OCI-M2 (cell line): ENCODE results near the gene PIK3CB.
"Not testable (repeated sequence)": the region's sequence is repeated elsewhere in the genome, so short reads cannot be mapped to it uniquely, and the experiment has no call there.

ENCODE experiments used
- DNase-seq: peaks from one replicate; lab custom pipeline; 2025; ENCODE audit not compliant: unreplicated experiment; lab: John Stamatoyannopoulos, UW

Gene PIK3CB

GRCh38 chr3:138806376-138807080 is 28.2 kb downstream of the PIK3CB start:
- DNase-seq: no peak

GRCh38 chr3:138803006-138803653 is 31.6 kb downstream of the PIK3CB start:
- DNase-seq: no peak

- DNase-seq: not testable (repeated sequence)
Observed at GRCh38 chr3:138802223-138802622, 32.5 kb downstream of the PIK3CB start.

GRCh38 chr3:138801792-138802191 is 32.9 kb downstream of the PIK3CB start:
- no peak for DNase-seq

GRCh38 chr3:138800248-138800647 is 34.5 kb downstream of the PIK3CB start:
- DNase-seq: no peak

- DNase-seq: no peak
Observed at GRCh38 chr3:138799822-138800221, 34.9 kb downstream of the PIK3CB start.

GRCh38 chr3:138797508-138798038 is 37.2 kb downstream of the PIK3CB start:
- DNase-seq: no peak

GRCh38 chr3:138796761-138797160 is 38.0 kb downstream of the PIK3CB start:
- no peak for DNase-seq

- no peak for DNase-seq
Observed at GRCh38 chr3:138786788-138787271, 47.9 kb downstream of the PIK3CB start.

- DNase-seq: no peak
Observed at GRCh38 chr3:138785951-138786350, 48.8 kb downstream of the PIK3CB start.

GRCh38 chr3:138785362-138785857 is 49.3 kb downstream of the PIK3CB start:
- not testable (repeated sequence) for DNase-seq

- no peak for DNase-seq
Observed at GRCh38 chr3:138782755-138783154, 52.0 kb downstream of the PIK3CB start.

GRCh38 chr3:138781012-138781470 is 53.7 kb downstream of the PIK3CB start:
- DNase-seq: no peak

GRCh38 chr3:138778643-138779042 is 56.1 kb downstream of the PIK3CB start:
- no peak for DNase-seq

- no peak for DNase-seq
Observed at GRCh38 chr3:138776961-138777360, 57.8 kb downstream of the PIK3CB start.

- no peak for DNase-seq
Observed at GRCh38 chr3:138775254-138775595, 59.5 kb downstream of the PIK3CB start.

GRCh38 chr3:138774529-138775253 is 60.0 kb downstream of the PIK3CB start:
- DNase-seq: no peak

GRCh38 chr3:138771585-138771984 is 63.1 kb downstream of the PIK3CB start:
- DNase-seq: no peak

- DNase-seq: no peak
Observed at GRCh38 chr3:138769616-138770015, 65.1 kb downstream of the PIK3CB start.

GRCh38 chr3:138768946-138769345 is 65.8 kb downstream of the PIK3CB start:
- DNase-seq: no peak

GRCh38 chr3:138768125-138768524 is 66.6 kb downstream of the PIK3CB start:
- no peak for DNase-seq
